ENCODE measurements around the gene NNMT.

Gene NNMT

GRCh38 chr11:114284914-114285313 lies 11.3 kb upstream of the NNMT start:
- DNase-seq (ENCODE audit: low read depth, low spot score) = no peak

- DNase-seq (ENCODE audit: low read depth, low spot score) = no peak
Observed at GRCh38 chr11:114285599-114285998, 10.6 kb upstream of the NNMT start.

- no peak for DNase-seq (ENCODE audit: low read depth, low spot score)
Observed at GRCh38 chr11:114286229-114286628, 10.0 kb upstream of the NNMT start.

GRCh38 chr11:114287154-114287553 lies 9.0 kb upstream of the NNMT start:
- no peak for DNase-seq (ENCODE audit: low read depth, low spot score)

GRCh38 chr11:114288136-114288535 lies 8.1 kb upstream of the NNMT start:
- DNase-seq (ENCODE audit: low read depth, low spot score) = no peak

GRCh38 chr11:114289779-114290178 lies 6.4 kb upstream of the NNMT start:
- DNase-seq (ENCODE audit: low read depth, low spot score) = no peak

- DNase-seq (ENCODE audit: low read depth, low spot score) = no peak
Observed at GRCh38 chr11:114290503-114291235, 5.5 kb upstream of the NNMT start.

- no peak for DNase-seq (ENCODE audit: low read depth, low spot score)
Observed at GRCh38 chr11:114291381-114291780, 4.8 kb upstream of the NNMT start.

GRCh38 chr11:114291842-114292680 lies 4.1 kb upstream of the NNMT start:
- DNase-seq (ENCODE audit: low read depth, low spot score) = no peak

- DNase-seq (ENCODE audit: low read depth, low spot score) = no peak
Observed at GRCh38 chr11:114293201-114293711, 2.9 kb upstream of the NNMT start.

- no peak for DNase-seq (ENCODE audit: low read depth, low spot score)
Observed at GRCh38 chr11:114296605-114297372, 590 bp downstream of the NNMT start.

- no peak for DNase-seq (ENCODE audit: low read depth, low spot score)
Observed at GRCh38 chr11:114297806-114298709, 1.9 kb downstream of the NNMT start.

GRCh38 chr11:114298710-114299109 lies 2.5 kb downstream of the NNMT start:
- DNase-seq (ENCODE audit: low read depth, low spot score) = no peak

GRCh38 chr11:114301088-114301487 lies 4.9 kb downstream of the NNMT start:
- DNase-seq (ENCODE audit: low read depth, low spot score) = no peak

GRCh38 chr11:114301927-114302326 lies 5.7 kb downstream of the NNMT start:
- no peak for DNase-seq (ENCODE audit: low read depth, low spot score)

GRCh38 chr11:114302663-114303062 lies 6.5 kb downstream of the NNMT start:
- no peak for DNase-seq (ENCODE audit: low read depth, low spot score)

- no peak for DNase-seq (ENCODE audit: low read depth, low spot score)
Observed at GRCh38 chr11:114304065-114304464, 7.9 kb downstream of the NNMT start.

- DNase-seq (ENCODE audit: low read depth, low spot score) = no peak
Observed at GRCh38 chr11:114304969-114305368, 8.8 kb downstream of the NNMT start.

- no peak for DNase-seq (ENCODE audit: low read depth, low spot score)
Observed at GRCh38 chr11:114307524-114308203, 11.5 kb downstream of the NNMT start.

- DNase-seq (ENCODE audit: low read depth, low spot score) = no peak
Observed at GRCh38 chr11:114308689-114309089, 12.5 kb downstream of the NNMT start.
